Liver (tissue), 9 donors: ENCODE measurements around the gene TMEM254. TPM values are rescaled to one million over a fixed set of nuclear protein-coding genes. Genes with fewer than 3 reads are reported as not detected.

Experiments used
- DNase-seq: peaks from one replicate; pipeline ENCODE4 v3.0.0-alpha.2; 2017; ENCODE audit warnings: low spot score
- H3K27ac ChIP-seq, 2 donors: one replicate each; pipeline ENCODE4 v1.7.0; 2013; ENCODE audit warnings: inconsistent platforms in 2 of 2, low read length in 2 of 2, control low read depth in 1 of 2, low read depth in 1 of 2, mild to moderate bottlenecking in 1 of 2
- H3K27me3 ChIP-seq, 4 donors: one replicate each; pipeline versions ENCODE4 v1.6.1 to v1.7.0; 2013; ENCODE audit warnings: low read length in 3 of 4, inconsistent platforms in 1 of 4, mild to moderate bottlenecking in 1 of 4, moderate library complexity in 1 of 4; ENCODE audit not compliant: control insufficient read depth in 4 of 4, insufficient read depth in 4 of 4
- H3K36me3 ChIP-seq, 4 donors: one replicate each; pipeline versions ENCODE4 v1.6.1 to v1.7.0; 2013; ENCODE audit warnings: low read length in 3 of 4, mild to moderate bottlenecking in 3 of 4, low read depth in 1 of 4, moderate library complexity in 1 of 4; ENCODE audit not compliant: control insufficient read depth in 4 of 4, insufficient read depth in 3 of 4
- H3K4me1 ChIP-seq, 4 donors: one replicate each; pipeline versions ENCODE4 v1.6.1 to v1.7.0; 2013; ENCODE audit warnings: low read length in 3 of 4, mild to moderate bottlenecking in 3 of 4, moderate library complexity in 1 of 4; ENCODE audit not compliant: control insufficient read depth in 4 of 4, insufficient read depth in 4 of 4
- H3K4me3 ChIP-seq, 3 donors: one replicate each; pipeline versions ENCODE4 v1.6.1 to v1.7.0; 2013; ENCODE audit warnings: low read length in 3 of 3, control low read depth in 1 of 3, low read depth in 1 of 3, mild to moderate bottlenecking in 1 of 3
- H3K9ac ChIP-seq, 2 donors: one replicate each; pipeline ENCODE4 v1.7.0; 2013; ENCODE audit warnings: low read length in 2 of 2, mild to moderate bottlenecking in 2 of 2, moderate library complexity in 2 of 2, control low read depth in 1 of 2, low read depth in 1 of 2
- H3K9me3 ChIP-seq, 4 donors: one replicate each; pipeline versions ENCODE4 v1.6.1 to v1.7.0; 2013; ENCODE audit warnings: low read length in 3 of 4; ENCODE audit not compliant: control insufficient read depth in 4 of 4
- ATF3 ChIP-seq: IDR thresholded peaks from 2 replicates; pipeline ENCODE4 v1.6.1; 2016; ENCODE audit warnings: antibody characterized with exemption
- CTCF ChIP-seq: fragments of 150-350 bp; IDR thresholded peaks from 2 replicates; pipeline ENCODE4 v1.5.1; 2017; ENCODE audit warnings: improper control_type of control experiment, low read depth, low read length; ENCODE audit not compliant: missing input control
- EGR1 ChIP-seq, 2 donors: IDR thresholded peaks; 2 replicates each; pipeline ENCODE4 v1.6.1; 2016 to 2018; ENCODE audit warnings: antibody characterized with exemption in 2 of 2, low read depth in 2 of 2
- FOXA1 ChIP-seq: IDR thresholded peaks from 2 replicates; pipeline ENCODE4 v1.6.1; 2016; ENCODE audit warnings: antibody characterized with exemption
- FOXA2 ChIP-seq: IDR thresholded peaks from 2 replicates; pipeline ENCODE4 v1.6.1; 2016; ENCODE audit warnings: antibody characterized with exemption
- GABPA ChIP-seq, 2 donors: IDR thresholded peaks in 1 of 2; conservative IDR thresholded peaks in 1 of 2; 2 replicates each; pipeline ENCODE4 v1.6.1; 2016; ENCODE audit warnings: antibody characterized with exemption in 2 of 2, mild to moderate bottlenecking in 1 of 2, moderate library complexity in 1 of 2
- HNF4A ChIP-seq, 2 donors: conservative IDR thresholded peaks; 2 replicates each; pipeline ENCODE4 v1.6.1; 2016; ENCODE audit warnings: antibody characterized with exemption in 2 of 2, mild to moderate bottlenecking in 2 of 2
- HNF4G ChIP-seq: IDR thresholded peaks from 2 replicates; pipeline ENCODE4 v1.6.1; 2016; ENCODE audit warnings: antibody characterized with exemption
- JUND ChIP-seq, 2 donors: IDR thresholded peaks; 2 replicates each; pipeline ENCODE4 v1.6.1; 2016; ENCODE audit warnings: antibody characterized with exemption in 2 of 2
- MAX ChIP-seq: IDR thresholded peaks from 2 replicates; pipeline ENCODE4 v1.6.1; 2016; ENCODE audit warnings: antibody characterized with exemption
- NR2F2 ChIP-seq: IDR thresholded peaks from 2 replicates; pipeline ENCODE4 v1.6.1; 2016; ENCODE audit warnings: antibody characterized with exemption
- RAD21 ChIP-seq, 2 donors: IDR thresholded peaks; 2 replicates each; pipeline ENCODE4 v1.6.1; 2016; ENCODE audit warnings: antibody characterized with exemption in 2 of 2, mild to moderate bottlenecking in 2 of 2
- REST ChIP-seq: IDR thresholded peaks from 2 replicates; pipeline ENCODE4 v1.6.1; 2016; ENCODE audit warnings: antibody characterized with exemption, mild to moderate bottlenecking
- RXRA ChIP-seq, 2 donors: IDR thresholded peaks; 2 replicates each; pipeline ENCODE4 v1.6.1; 2017 to 2018; ENCODE audit warnings: antibody characterized with exemption in 2 of 2, mild to moderate bottlenecking in 1 of 2
- SP1 ChIP-seq: IDR thresholded peaks from 2 replicates; pipeline ENCODE4 v1.6.1; 2018; ENCODE audit warnings: antibody characterized with exemption, mild to moderate bottlenecking
- TAF1 ChIP-seq: conservative IDR thresholded peaks from 2 replicates; pipeline ENCODE4 v1.6.1; 2016; ENCODE audit warnings: antibody characterized with exemption, mild to moderate bottlenecking
- YY1 ChIP-seq: IDR thresholded peaks from 2 replicates; pipeline ENCODE4 v1.6.1; 2016; ENCODE audit warnings: antibody characterized with exemption, mild to moderate bottlenecking
- ZBTB33 ChIP-seq: IDR thresholded peaks from 2 replicates; pipeline ENCODE4 v1.6.1; 2016; ENCODE audit warnings: antibody characterized with exemption
- WGBS: extraction: QIAGEN DNeasy Blood & Tissue Kit; methylation state at CpG from one replicate; pipeline ENCODE4 v1.1.7; 2013; 5-methylcytosine and 5-hydroxymethylcytosine counted together
- polyA plus RNA-seq, 2 donors: library from polyadenylated mRNA; stranded (reverse) in 1 of 2; unstranded in 1 of 2; fragments of 200-250 nt in 1 of 2; fragments of >200 nt in 1 of 2; fragmentation: Nextera tagmentation in 1 of 2; extraction: Ambion mirVana in 1 of 2; gene quantifications; one replicate each; pipeline versions ENCODE4 v1.2.1 to v1.2.3, GENCODE V29; 2013 to 2015
- total RNA-seq, 2 donors: library from RNA; depleted of rRNA; stranded (reverse); fragments of >200 nt; gene quantifications; one replicate each; pipeline ENCODE4 v1.2.3, GENCODE V29; 2014
- donor health status: healthy.
- donor health status: healthy.
- donor health status: healthy.
- donor health status: healthy.
- donor health status: healthy.

Gene TMEM254
- total and polyA plus RNA-seq, 4 donors: 10.0 to 33.2 (median 20.7) TPM

GRCh38 chr10:80057171-80057570 lies 21.3 kb upstream of the TMEM254 start:
- WGBS: 90% methylated on average over 4 of the region's 4 CpGs
- no peaks in the 10 kb centered on the region for H3K4me1 ChIP-seq
- no peaks in the 10 kb centered on the region for H3K36me3 ChIP-seq
- no peak overlapping the region for H3K4me3 ChIP-seq
- H3K27ac ChIP-seq: no peak overlapping the region
- DNase-seq: no peak
- no peak for TF ChIP-seq FOXA1
- no peak for TF ChIP-seq FOXA2
- no peak for TF ChIP-seq SP1
- TF ChIP-seq NR2F2: no peak
- no peak for TF ChIP-seq HNF4G
- no peak for TF ChIP-seq CTCF
- TF ChIP-seq RXRA (IDR thresholded peaks at IDR 0.05): no peak
- TF ChIP-seq HNF4A (conservative IDR thresholded peaks at IDR 0.05): no peak
- no peak for TF ChIP-seq JUND (IDR thresholded peaks at IDR 0.05)
- TF ChIP-seq MAX: no peak
- TF ChIP-seq YY1: no peak
- TF ChIP-seq TAF1: no peak
- no peak for TF ChIP-seq ATF3
- H3K27me3 ChIP-seq: no peaks in the 10 kb centered on the region
- H3K9me3 ChIP-seq: no peaks in the 10 kb centered on the region
- no peak overlapping the region for H3K9ac ChIP-seq

- no peak overlapping the region for H3K27ac ChIP-seq
- H3K4me1 ChIP-seq: no peaks in the 10 kb centered on the region
- no peak for DNase-seq
- TF ChIP-seq SP1: no peak
- no peak for TF ChIP-seq ZBTB33
- no peak for TF ChIP-seq RAD21 (IDR thresholded peaks at IDR 0.05)
- no peak for TF ChIP-seq HNF4G
- TF ChIP-seq RXRA (IDR thresholded peaks at IDR 0.05): no peak
- no peak for TF ChIP-seq REST
- no peak for TF ChIP-seq YY1
- no peak for TF ChIP-seq EGR1 (IDR thresholded peaks at IDR 0.05; ENCODE audit: low read depth in 2 of 2)
- no peak for TF ChIP-seq TAF1
- TF ChIP-seq GABPA (IDR thresholded peaks at IDR 0.05 in 1 of 2, conservative IDR thresholded peaks at IDR 0.05 in 1 of 2): no peak
- TF ChIP-seq HNF4A (conservative IDR thresholded peaks at IDR 0.05): no peak
- no peak for TF ChIP-seq NR2F2
- TF ChIP-seq FOXA2: no peak
- 83% methylated on average over 8 of the region's 8 CpGs for WGBS
- H3K4me3 ChIP-seq: no peak overlapping the region
- H3K9me3 ChIP-seq: no peaks in the 10 kb centered on the region
- H3K27me3 ChIP-seq: no peaks in the 10 kb centered on the region
- H3K9ac ChIP-seq: no peak overlapping the region
- no peaks in the 10 kb centered on the region for H3K36me3 ChIP-seq
Measured at GRCh38 chr10:80064120-80064886, 14.2 kb upstream of the TMEM254 start.
